Measurements from ENCODE around the gene KRT39. TPM values are rescaled to one million over a fixed set of nuclear protein-coding genes. Genes with fewer than 3 reads are reported as not detected.

Gene KRT39
- total and polyA plus RNA-seq, 2 experiments from 2014 or later = not detected

DNA sequence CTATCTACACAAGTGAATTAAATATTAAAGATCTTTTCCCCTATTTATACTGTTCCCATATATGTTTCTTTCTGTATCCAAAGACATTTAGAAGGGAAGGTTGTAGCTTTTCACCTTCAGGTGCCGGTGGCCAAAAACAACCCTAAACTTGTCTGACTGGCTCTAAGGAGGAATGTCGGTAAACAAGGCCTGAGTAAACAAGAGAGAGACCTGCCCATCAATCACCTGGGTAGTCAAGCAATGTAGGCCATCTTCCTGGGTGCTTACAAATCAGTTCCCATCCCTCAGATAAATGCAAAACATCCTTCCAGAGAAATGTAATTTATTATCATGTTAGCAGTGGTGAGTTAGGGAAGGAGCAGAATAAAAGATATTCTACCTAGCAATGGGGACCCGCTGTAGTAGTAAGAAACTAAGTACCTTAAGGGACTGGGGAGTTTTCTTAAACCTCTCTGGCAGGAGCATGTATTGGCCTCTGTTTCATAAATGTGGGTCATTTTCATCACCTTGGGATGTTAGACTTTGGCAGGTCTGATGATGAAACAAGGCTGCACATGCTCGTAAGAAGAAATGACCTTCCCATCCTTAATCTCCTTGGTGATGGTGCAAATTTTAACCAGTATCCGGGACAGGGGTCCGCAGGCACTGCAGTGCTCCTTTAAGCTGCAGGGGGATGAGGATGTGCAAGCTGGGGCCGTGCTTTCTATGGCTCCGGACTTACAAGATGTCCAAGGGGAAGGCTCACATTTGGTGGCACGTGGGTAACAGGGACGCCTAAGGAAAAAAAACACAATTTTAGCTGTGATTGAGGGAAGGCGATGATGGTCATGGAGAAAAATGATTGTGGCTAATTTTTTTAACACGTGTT, 8.4 kb downstream of the KRT39 start:
- H3K4me3 ChIP-seq = no peak overlapping the region
- Mint-ChIP-seq H3K36me3 (ENCODE audit: low read depth) (no peaks in the 10 kb centered on the region), H3K27me3 (ENCODE audit: insufficient read depth, low read depth, poor library complexity) (no peaks in the 10 kb centered on the region), H3K4me3 (no peak overlapping the region; the same call in 2 of the 3 replicates), H3K27ac (peak overlapping the region; percentile 53), H3K4me1 (peaks cover 31% of the 10 kb centered on the region), H3K9me3 (no peaks in the 10 kb centered on the region; the same call in 2 of the 3 replicates)
- H3K27ac ChIP-seq (ENCODE audit: low read depth) = no peak overlapping the region
- DNase-seq (ENCODE audit: low spot score) (peak; percentile 65), ATAC-seq (peak; percentile 94)
- H3K4me2 ChIP-seq = 0 out of 2 replicates have a peak overlapping the region, but pooled peaks have one; percentile 10
- H3K79me2 ChIP-seq (replicated peaks; ENCODE audit: insufficient read depth) = no peaks in the 10 kb centered on the region
- H3K36me3 ChIP-seq (ENCODE audit: insufficient read depth) = no peaks in the 10 kb centered on the region
- peaks cover 23% of the 10 kb centered on the region for H3K4me1 ChIP-seq (ENCODE audit: insufficient read depth)
- no peak for TF ChIP-seq CREB1 (CRISPR knock-in tag; IDR thresholded peaks at IDR 0.05; ENCODE audit: low read depth)
- no peak for TF ChIP-seq STAT1 (IDR thresholded peaks at IDR 0.05; ENCODE audit: unreplicated experiment)
- no peaks in the 10 kb centered on the region for H4K20me1 ChIP-seq (replicated peaks; ENCODE audit: insufficient read depth)
- no peaks in the 10 kb centered on the region for H3F3A ChIP-seq (replicated peaks; ENCODE audit: low read depth)
- no peak overlapping the region for H2AFZ ChIP-seq
- H3K27me3 ChIP-seq (ENCODE audit: insufficient read depth) = no peaks in the 10 kb centered on the region
- 0 out of 2 replicates have a peak, but pooled peaks cover 3% of the 10 kb centered on the region for H3K9me2 ChIP-seq (ENCODE audit: insufficient read depth)

DNA sequence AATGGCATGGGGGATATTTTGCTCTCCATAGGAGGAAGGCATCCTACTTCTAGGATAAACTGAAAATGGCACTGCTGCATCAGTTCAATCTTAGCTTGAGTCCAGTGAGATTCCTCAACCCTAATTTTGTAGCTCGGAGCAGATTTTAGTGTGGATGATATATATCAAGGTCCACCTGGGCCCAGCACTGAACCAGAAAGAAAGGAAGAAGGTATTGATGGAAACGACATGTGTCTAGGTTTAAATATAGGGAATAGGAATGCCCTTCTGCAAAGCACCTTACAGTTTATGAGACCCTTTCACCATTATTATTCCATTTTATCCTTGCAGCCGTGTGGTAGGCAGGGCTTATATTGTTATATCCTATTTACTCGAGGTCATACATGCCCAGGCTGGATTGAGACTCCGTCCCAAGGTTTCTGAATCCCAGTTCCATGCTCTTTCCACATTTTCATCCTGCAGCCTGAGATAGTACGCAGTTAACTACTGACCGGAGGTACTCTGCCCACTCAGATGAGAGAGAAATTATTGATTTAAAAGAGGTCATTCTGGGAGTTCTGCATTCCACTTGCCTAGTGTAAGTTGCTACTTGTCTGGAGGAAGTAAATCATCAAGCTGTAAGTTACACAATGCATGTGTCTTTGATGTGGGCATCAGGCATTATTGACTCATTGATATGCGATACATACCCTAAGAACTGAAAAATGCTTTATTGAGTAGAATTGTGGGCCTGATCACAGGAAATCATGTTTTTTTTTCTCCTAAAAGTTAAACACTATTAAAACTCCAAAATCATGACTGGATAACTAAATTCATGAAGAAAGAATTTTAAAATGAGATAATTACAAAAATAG, 10.1 kb downstream of the KRT39 start:
- DNase-seq (ENCODE audit: low spot score) (no peak), ATAC-seq (no peak)
- Histone ChIP-seq H3K27ac (ENCODE audit: low read depth) (no peak overlapping the region), H3K4me1 (ENCODE audit: insufficient read depth) (peaks cover 23% of the 10 kb centered on the region), H3F3A (replicated peaks; ENCODE audit: low read depth) (no peaks in the 10 kb centered on the region), H3K4me3 (no peak overlapping the region), H3K36me3 (ENCODE audit: insufficient read depth) (no peaks in the 10 kb centered on the region), H2AFZ (no peak overlapping the region), H3K27me3 (ENCODE audit: insufficient read depth) (no peaks in the 10 kb centered on the region), H4K20me1 (replicated peaks; ENCODE audit: insufficient read depth) (no peaks in the 10 kb centered on the region), H3K9me2 (ENCODE audit: insufficient read depth) (peaks cover 3% of the 10 kb centered on the region), H3K4me2 (0 out of 2 replicates have a peak overlapping the region, but pooled peaks have one; percentile 10), H3K79me2 (replicated peaks; ENCODE audit: insufficient read depth) (no peaks in the 10 kb centered on the region)
- Mint-ChIP-seq H3K36me3 (ENCODE audit: low read depth) (no peaks in the 10 kb centered on the region), H3K9me3 (no peaks in the 10 kb centered on the region), H3K27me3 (ENCODE audit: insufficient read depth, low read depth, poor library complexity) (no peaks in the 10 kb centered on the region), H3K27ac (peak overlapping the region; percentile 5; the same call in 1 of the 2 replicates), H3K4me3 (no peak overlapping the region), H3K4me1 (peaks cover 31% of the 10 kb centered on the region)
- TF ChIP-seq, protein P1, sequence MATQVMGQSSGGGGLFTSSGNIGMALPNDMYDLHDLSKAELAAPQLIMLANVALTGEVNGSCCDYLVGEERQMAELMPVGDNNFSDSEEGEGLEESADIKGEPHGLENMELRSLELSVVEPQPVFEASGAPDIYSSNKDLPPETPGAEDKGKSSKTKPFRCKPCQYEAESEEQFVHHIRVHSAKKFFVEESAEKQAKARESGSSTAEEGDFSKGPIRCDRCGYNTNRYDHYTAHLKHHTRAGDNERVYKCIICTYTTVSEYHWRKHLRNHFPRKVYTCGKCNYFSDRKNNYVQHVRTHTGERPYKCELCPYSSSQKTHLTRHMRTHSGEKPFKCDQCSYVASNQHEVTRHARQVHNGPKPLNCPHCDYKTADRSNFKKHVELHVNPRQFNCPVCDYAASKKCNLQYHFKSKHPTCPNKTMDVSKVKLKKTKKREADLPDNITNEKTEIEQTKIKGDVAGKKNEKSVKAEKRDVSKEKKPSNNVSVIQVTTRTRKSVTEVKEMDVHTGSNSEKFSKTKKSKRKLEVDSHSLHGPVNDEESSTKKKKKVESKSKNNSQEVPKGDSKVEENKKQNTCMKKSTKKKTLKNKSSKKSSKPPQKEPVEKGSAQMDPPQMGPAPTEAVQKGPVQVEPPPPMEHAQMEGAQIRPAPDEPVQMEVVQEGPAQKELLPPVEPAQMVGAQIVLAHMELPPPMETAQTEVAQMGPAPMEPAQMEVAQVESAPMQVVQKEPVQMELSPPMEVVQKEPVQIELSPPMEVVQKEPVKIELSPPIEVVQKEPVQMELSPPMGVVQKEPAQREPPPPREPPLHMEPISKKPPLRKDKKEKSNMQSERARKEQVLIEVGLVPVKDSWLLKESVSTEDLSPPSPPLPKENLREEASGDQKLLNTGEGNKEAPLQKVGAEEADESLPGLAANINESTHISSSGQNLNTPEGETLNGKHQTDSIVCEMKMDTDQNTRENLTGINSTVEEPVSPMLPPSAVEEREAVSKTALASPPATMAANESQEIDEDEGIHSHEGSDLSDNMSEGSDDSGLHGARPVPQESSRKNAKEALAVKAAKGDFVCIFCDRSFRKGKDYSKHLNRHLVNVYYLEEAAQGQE (IDR thresholded peaks at IDR 0.05; ENCODE audit: unreplicated experiment) = no peak
- TF ChIP-seq NANOG (IDR thresholded peaks at IDR 0.05; ENCODE audit: borderline replicate concordance) (peak; percentile 52; the same call in 1 of the 2 replicates), STAT1 (IDR thresholded peaks at IDR 0.05; ENCODE audit: unreplicated experiment) (no peak), EZH2phosphoT487 (IDR thresholded peaks at IDR 0.05; ENCODE audit: unreplicated experiment) (no peak)

Data from GM23338 (cell line).